Lung (tissue), 4 donors: ENCODE measurements around the gene TMEM72. TPM values are rescaled to one million over a fixed set of nuclear protein-coding genes. Genes with fewer than 3 reads are reported as not detected.

Experiments used
- polyA plus RNA-seq, 2 donors: library from polyadenylated mRNA; stranded (reverse); fragments of 200-250 nt; gene quantifications; one replicate each; pipeline ENCODE4 v1.2.1, GENCODE V29; 2013
- total RNA-seq, 2 donors: library from RNA; depleted of rRNA in 1 of 2; stranded (reverse); fragments of >200 nt in 1 of 2; gene quantifications; one replicate each; pipeline ENCODE4 v1.2.1, GENCODE V29; 2014 to 2021
- donor health status: Bipolar disorder and iron deficiency.
- donor health status: healthy.
- donor health status: DM: yes; HTN: yes; CAD: no.

TMEM72 gene
- total and polyA plus RNA-seq, 4 donors: 0.02 to 0.11 (median 0.04) TPM; not detected in 1

Other genes starting within 250 kb of the TMEM72 start
- 10 to 100 TPM; 38.8 to 44.3 TPM for gene RASSF4, start 48.5 kb downstream of the TMEM72 start, total RNA-seq
- 10 to 100 TPM; 19.5 to 55.4 TPM for gene RASSF4, start 48.5 kb downstream of the TMEM72 start, polyA plus RNA-seq
- gene DEPP1, start 67.5 kb downstream of the TMEM72 start, total RNA-seq: 100 to 1,000 TPM in 1 of 2 donors, 10 to 100 TPM in 1; 37.0 to 149 TPM
- gene DEPP1, start 67.5 kb downstream of the TMEM72 start, polyA plus RNA-seq: 10 to 100 TPM; 48.3 to 91.9 TPM
- 10 to 100 TPM; 17.7 to 40.7 TPM for gene ZNF22, start 89.6 kb downstream of the TMEM72 start, total RNA-seq
- 10 to 100 TPM; 16.8 to 18.6 TPM for gene ZNF22, start 89.6 kb downstream of the TMEM72 start, polyA plus RNA-seq